ELR (cell line): Measurements from ENCODE around the gene GAS2L3.
"Not testable (repeated sequence)": the region's sequence is repeated elsewhere in the genome, so short reads cannot be mapped to it uniquely, and the experiment has no call there.

ENCODE experiments used
- DNase-seq: peaks from one replicate; pipeline ENCODE4 v3.0.0-alpha.2; 2015; ENCODE audit warnings: low read depth

The GAS2L3 gene

DNA sequence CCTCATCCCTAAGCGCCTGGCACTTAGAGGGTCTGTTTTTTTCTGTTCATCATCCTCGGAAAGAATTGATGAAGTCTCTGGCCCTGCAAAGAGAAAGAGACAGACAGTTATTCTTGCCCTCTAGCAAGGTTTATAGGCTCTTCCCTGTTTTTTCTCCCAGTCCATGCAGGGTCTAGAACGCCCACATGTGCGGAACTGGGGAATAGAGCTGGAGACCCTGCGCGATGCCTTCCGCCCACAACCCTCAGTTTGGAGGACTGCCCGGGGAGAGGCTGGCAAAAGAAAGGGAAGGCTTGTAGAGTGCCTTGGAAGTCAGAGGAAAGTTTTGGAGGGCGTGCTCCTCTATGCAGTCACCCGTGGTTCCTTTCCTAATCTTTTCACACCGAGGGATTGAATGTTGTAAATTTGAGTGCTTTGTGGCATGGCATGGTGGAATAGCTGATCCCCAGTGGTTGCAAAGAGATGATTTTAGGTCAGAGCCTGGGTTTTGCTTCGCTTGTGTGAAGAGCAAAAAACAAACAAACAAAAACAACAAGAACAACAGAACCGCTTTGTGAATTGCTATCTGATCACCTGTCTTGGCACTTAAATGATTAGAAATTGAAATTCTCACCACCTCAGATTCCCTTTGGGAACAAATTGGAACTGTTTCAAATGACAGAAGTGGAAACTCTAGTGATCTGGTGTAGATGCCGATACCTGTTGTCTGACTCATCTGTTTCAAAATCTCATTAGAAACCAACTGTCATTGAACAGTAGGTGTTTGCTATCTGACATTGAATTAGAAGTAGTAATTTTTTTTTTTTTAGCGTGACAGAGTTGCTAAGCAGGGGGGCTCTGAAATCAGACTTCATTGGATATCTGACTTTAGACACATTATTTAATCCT lies 947 bp downstream of the GAS2L3 start:
- peak; percentile 36 for DNase-seq

GRCh38 chr12:100576331-100577036 lies 3.0 kb downstream of the GAS2L3 start:
- DNase-seq, result peak; percentile 96

DNA sequence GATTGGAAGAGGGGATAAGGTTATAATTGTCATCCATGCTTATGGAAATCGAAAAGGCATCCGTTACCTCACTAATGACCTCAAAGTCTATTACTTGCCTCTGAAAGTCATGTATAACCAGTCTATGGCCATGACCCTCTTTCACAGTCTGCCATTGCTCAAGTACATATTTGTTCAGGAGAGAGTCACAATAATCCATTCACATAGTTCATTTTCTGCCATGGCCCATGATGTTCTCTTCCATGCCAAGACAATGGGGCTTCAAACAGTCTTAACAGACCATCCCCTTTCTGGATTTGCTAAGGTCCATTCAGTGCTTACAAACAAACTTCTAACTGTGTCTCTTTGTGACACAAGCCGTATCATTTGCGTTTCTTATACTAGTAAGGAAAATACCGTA lies 5.4 kb downstream of the GAS2L3 start:
- DNase-seq, result no peak

GRCh38 chr12:100579844-100580243 lies 6.4 kb downstream of the GAS2L3 start:
- DNase-seq, result no peak

- no peak for DNase-seq
These were observed 10.8 kb downstream of the GAS2L3 start for GRCh38 chr12:100584256-100584655.

DNA sequence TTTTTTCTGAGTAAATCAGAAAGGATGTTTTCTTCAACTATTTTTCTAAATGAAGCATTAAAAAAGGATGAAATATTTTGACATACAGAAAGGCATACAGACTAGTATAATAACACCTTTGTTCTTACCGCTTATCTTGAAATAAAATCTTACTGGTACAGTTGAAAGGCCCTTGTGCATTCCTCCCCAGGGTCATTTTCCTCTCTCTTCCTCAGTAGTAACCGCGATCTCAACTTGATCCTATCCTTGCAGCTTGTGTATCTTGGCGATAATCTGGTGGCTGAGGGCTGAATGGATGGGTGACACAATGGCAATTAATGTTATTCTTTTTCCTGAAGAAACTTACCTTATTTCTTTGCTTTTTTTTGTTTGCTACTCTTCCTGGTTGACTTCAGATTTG lies 18.5 kb downstream of the GAS2L3 start:
- DNase-seq, result no peak

DNA sequence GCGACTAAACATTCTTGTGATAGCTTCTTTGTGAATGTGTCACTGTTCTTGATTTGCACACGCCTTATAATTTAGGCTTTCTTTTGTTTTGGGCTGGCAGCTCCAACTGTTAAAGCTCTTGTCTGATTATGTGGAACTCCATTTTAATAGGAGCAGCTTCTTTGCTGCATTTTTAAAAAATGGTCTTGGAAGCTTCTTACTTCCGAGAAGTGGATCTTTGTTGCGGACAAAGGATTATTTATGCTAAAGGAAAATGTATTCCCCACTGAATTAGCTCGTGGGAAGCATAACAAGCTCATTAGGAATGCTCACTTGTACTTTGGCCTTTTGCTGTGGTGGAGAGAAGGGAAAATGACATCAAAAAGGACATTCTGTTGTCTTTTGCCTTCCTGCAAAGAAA lies 20.0 kb downstream of the GAS2L3 start:
- no peak for DNase-seq

DNA sequence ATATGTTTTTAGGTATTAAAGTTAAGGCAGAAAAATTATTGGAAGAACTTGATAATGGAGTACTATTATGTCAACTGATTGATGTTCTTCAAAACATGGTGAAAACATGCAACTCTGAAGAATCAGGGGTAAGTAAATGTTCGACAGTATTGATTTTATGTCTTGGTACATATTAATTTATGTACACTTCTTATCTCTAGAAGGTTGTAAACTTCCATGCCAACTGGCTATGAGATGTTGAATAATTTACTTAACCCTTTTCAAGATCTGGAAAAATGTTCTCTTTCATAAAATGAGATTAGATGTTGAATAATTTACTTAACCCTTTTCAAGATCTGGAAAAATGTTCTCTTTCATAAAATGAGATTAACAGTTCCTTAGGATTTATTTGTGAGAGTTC lies 28.1 kb downstream of the GAS2L3 start:
- DNase-seq, result no peak

GRCh38 chr12:100602997-100603396 lies 29.5 kb downstream of the GAS2L3 start:
- not testable (repeated sequence) for DNase-seq

DNA sequence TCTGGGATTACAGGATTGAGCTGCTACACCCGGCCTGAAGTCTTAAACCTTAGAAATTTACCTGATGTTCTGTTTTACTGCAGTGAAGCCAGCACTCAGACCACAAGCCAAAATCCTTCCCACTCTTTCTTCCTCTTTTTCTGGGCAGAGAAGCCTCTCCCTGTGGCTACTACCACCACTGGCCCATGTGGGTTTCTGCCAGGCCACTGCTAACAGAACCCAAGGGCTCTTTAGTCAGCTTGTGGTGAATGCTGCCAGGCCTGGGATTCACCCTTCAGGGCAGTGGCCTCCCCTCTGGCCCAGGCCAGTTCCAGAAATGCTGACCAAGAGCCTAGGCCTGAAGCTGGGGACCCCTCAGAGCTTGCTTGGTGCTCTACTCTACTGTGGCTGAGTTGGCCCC lies 35.3 kb downstream of the GAS2L3 start:
- no peak for DNase-seq

GRCh38 chr12:100610666-100611430 lies 37.4 kb downstream of the GAS2L3 start:
- peak; percentile 57 for DNase-seq

- DNase-seq, result no peak
These were observed 39.1 kb downstream of the GAS2L3 start for GRCh38 chr12:100612606-100613005.

- DNase-seq, result no peak
These were observed 51.1 kb downstream of the GAS2L3 start for GRCh38 chr12:100624571-100624970.

GRCh38 chr12:100632445-100632892 lies 59.0 kb downstream of the GAS2L3 start:
- DNase-seq, result no peak

DNA sequence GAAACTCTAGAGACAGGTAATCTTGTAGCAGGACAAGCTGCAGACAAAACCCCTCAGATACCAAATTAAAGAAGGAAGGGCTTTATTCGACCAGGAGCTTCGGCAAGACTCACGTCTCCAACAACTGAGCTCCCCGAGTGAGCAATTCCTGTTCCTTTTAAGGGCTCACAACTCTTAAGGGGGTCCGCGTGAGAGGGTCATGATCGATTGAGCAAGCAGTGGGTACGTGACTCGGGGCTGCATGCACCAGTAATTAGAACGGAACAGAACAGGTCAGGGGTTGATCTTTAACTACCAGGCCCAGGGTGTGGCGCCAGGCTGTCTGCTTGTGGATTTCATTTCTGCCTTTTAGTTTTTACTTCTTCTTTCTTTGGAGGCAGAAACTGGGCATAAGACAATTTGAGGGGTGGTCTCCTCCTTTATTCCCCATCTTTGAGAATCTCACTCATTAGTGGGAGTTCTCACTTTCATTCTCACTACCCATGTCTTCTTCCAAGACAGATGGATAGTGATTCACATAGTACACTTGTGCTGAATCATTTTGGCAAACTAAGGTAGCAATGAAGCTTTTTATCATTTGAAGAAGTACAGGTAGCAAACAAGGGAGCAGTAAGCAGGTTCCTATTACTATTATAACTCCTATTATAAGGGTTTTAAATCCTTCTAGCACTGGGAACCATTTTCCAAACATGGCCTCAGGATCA lies 59.8 kb downstream of the GAS2L3 start:
- not testable (repeated sequence) for DNase-seq

DNA sequence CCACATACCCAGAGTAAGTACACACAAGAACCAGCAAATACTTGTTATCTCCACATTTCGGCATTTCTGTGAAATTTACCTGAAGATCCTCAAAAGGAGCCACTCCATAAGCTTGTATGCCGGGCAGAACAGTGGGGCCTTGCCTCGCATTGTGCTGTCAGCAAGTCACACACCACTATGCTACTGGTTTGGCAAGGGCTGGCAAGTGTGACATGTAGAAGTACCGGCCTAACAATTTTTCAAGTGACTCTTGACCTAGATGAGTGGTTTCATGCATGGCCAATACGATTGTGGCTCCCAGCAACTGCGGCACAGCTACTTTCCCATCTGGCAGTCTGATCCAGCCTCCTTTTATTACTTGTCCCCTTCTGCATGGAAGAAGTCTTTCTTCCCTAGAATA lies 69.8 kb downstream of the GAS2L3 start:
- no peak for DNase-seq

DNA sequence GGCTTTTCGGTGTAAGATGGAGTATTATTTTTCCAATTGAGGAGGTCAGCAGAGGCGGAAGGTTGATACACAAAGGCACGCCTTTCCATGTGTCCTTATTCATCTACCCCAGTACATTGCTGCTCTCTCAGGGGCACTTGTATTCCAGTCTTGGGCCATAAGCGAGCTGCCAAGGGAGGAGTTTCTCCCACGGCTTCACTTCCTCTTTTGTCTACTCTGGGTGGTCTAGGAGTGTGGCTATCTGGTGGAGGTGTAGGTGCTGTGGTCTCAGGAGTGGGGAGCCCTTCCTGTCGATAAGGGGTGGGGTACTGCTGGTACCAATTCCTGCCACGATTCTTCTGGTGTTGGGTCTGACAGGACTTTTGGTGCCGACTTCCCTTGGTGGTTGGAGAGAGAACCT lies 73.4 kb downstream of the GAS2L3 start:
- no peak for DNase-seq

- no peak for DNase-seq
These were observed 77.6 kb downstream of the GAS2L3 start for GRCh38 chr12:100651108-100651507.

GRCh38 chr12:100651694-100652093 lies 78.2 kb downstream of the GAS2L3 start:
- no peak for DNase-seq

GRCh38 chr12:100652488-100652887 lies 79.0 kb downstream of the GAS2L3 start:
- DNase-seq, result no peak

DNA sequence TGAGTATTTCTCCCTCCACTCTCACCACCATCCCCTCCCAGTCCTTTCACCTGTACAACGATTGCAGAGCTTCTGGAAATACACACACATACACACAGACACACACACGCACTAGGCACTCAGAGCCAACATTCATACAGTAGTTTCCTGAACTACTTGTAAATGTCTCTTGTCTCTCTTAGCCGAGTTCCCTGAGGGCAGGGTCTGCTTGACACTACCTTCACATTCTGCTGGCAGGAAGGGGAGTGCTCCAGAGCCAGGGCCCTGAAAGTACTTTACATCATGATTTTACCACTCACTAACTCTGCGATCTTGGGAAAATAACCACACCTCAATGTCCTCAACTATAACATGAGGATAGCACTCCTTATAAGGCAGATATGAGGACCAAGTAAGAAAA lies 82.7 kb downstream of the GAS2L3 start:
- no peak for DNase-seq

- DNase-seq, result no peak
These were observed 83.4 kb downstream of the GAS2L3 start for GRCh38 chr12:100656856-100657255.
